ENCODE measurements around the gene DDX23.

DNA sequence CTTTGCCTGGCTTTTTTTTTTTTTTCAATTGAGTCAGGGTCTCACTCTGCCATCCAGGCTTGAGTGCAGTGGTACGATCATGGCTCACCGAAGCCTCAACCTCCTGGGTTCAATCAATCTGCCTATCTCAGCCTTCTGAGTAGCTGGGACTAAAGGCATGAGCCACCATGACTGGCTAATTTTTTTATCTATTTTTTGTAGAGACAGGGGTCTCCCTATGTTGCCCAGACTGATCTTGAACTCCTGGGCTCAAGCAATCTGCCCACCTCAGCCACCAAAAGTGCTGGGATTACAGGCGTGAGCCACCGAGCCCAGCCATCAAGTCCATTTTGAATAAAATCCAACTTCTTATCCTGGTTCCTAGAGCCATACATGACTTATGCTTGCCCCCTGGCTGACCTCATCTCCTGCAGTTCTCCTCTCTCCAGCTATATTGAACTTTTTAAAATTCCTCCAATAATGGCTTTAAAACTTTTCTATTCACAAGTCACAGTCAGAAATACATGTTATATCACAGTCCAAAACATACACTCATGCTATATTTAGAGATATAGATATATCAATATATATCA, 24.1 kb upstream of the DDX23 start:
- TF ChIP-seq, protein P1, sequence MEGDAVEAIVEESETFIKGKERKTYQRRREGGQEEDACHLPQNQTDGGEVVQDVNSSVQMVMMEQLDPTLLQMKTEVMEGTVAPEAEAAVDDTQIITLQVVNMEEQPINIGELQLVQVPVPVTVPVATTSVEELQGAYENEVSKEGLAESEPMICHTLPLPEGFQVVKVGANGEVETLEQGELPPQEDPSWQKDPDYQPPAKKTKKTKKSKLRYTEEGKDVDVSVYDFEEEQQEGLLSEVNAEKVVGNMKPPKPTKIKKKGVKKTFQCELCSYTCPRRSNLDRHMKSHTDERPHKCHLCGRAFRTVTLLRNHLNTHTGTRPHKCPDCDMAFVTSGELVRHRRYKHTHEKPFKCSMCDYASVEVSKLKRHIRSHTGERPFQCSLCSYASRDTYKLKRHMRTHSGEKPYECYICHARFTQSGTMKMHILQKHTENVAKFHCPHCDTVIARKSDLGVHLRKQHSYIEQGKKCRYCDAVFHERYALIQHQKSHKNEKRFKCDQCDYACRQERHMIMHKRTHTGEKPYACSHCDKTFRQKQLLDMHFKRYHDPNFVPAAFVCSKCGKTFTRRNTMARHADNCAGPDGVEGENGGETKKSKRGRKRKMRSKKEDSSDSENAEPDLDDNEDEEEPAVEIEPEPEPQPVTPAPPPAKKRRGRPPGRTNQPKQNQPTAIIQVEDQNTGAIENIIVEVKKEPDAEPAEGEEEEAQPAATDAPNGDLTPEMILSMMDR (IDR thresholded peaks at IDR 0.05), result no peak
- no peak for TF ChIP-seq POLR2A (IDR thresholded peaks at IDR 0.05)
